ENCODE measurements around the gene FLOT1. TPM values are rescaled to one million over a fixed set of nuclear protein-coding genes. Genes with fewer than 3 reads are reported as not detected.
A peak's percentile ranks its signal among the peaks of the same experiment; 100 is the strongest.

FLOT1 gene
- total and polyA plus RNA-seq, 12 donors = 162 to 599 (median 348) TPM

DNA sequence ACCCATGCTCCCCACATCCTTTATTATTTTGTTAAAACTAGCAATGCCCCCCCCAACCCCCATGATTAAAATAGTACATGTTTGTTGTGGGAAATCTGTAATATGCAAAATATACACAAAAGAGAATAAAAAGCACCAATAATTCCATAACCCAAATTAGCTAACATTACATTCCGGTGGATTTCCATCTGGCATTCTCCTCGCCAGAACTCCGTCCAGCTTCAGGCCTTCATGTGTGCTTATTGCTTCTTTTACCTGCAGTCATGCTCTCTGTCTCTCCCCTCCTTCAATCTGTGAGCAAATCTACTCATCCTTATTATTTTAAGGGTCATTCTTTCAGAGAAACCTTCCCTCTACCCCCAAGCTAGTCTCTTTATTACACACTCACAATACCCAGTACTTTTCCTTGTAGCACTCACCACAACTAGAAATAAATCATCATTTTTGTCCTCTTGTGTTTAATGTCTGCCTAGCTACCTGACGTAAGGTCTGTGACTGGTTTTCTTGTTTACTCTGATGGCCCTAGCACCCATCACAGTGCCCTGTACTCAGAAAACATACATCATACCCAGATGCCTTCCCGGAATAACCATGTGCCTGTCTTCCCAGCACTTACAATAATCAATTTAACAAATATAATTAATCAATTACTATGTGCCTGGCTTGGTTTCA, 27.5 kb upstream of the FLOT1 start:
- intact Hi-C loops (cut with DNase I) = no loop called here

DNA sequence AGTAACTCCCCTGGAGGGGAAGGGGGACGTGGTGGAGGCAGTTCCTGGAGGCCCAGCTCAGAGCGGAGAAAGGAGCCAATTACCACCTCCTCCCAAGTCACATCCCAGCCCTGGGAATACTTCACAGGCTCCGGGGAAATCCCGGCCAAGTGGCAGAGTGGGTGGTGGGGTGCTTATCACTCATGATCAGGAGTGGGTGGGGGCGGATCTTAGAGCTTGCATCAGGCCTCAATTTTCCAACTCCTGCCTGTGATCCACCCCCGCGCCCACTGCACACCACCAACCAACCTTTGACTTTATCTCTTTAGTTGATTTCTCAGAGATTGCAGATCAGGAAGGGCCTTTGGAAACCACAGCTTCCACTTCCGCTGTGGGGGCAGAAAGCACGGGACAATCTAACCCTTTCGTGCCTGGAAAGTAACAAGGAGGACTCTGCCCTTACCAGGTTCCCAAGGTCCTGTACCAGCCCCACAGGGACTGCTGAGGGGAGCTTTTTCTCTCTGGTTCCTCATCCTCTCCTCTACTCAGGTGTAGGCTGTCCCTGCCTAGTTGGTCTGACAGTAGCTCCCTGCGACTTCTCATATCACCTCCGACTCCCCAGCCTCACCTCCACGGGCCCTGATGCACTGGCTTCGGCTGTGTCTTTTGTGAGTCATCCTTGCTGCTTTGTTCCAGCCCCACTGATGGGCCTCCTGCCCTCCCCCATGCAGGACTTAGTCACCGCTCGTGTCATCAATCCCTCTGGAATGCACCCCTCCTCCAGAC, 26.8 kb upstream of the FLOT1 start:
- intact Hi-C loops (cut with DNase I) = no loop called here
- peak in 1 of 2 donors; percentile 76 for TF ChIP-seq POLR2A (IDR thresholded peaks at IDR 0.05)
- TF ChIP-seq, protein P1, sequence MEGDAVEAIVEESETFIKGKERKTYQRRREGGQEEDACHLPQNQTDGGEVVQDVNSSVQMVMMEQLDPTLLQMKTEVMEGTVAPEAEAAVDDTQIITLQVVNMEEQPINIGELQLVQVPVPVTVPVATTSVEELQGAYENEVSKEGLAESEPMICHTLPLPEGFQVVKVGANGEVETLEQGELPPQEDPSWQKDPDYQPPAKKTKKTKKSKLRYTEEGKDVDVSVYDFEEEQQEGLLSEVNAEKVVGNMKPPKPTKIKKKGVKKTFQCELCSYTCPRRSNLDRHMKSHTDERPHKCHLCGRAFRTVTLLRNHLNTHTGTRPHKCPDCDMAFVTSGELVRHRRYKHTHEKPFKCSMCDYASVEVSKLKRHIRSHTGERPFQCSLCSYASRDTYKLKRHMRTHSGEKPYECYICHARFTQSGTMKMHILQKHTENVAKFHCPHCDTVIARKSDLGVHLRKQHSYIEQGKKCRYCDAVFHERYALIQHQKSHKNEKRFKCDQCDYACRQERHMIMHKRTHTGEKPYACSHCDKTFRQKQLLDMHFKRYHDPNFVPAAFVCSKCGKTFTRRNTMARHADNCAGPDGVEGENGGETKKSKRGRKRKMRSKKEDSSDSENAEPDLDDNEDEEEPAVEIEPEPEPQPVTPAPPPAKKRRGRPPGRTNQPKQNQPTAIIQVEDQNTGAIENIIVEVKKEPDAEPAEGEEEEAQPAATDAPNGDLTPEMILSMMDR (IDR thresholded peaks at IDR 0.05) = no peak
- DNase-seq = peak; percentile 85 to 94 (median 91)
- 21 to 29% (median 26%) methylated on average over 13 to 16 of the region's 16 CpGs for WGBS, 4 donors
- Histone ChIP-seq H3K27me3 (no peaks in the 10 kb centered on the region), H3K9me3 (replicated peaks in 1 of 3) (no peaks in the 10 kb centered on the region), H3K36me3 (replicated peaks in 1 of 2) (no peaks in the 10 kb centered on the region), H3K4me1 (replicated peaks in 1 of 2) (peaks cover 15 to 34% of the 10 kb centered on the region in 2 donors), H3K27ac (peak overlapping the region in 4 of 5 donors; percentile 60 to 92 (median 80)), H3K4me3 (no peak overlapping the region)

More for the DNA sequence above, 27.5 kb upstream of the FLOT1 start:
- H3K4me1 ChIP-seq (replicated peaks in 1 of 2) = peaks cover 15 to 34% of the 10 kb centered on the region in 2 donors
- no peaks in the 10 kb centered on the region for H3K27me3 ChIP-seq
- 44 to 55% (median 49%) methylated on average over 5 of the region's 5 CpGs for WGBS, 4 donors
- peak overlapping the region; percentile 12 to 92 (median 69) for H3K27ac ChIP-seq
- no peaks in the 10 kb centered on the region for H3K36me3 ChIP-seq (replicated peaks in 1 of 2)
- H3K9me3 ChIP-seq (replicated peaks in 1 of 3) = no peaks in the 10 kb centered on the region
- no peak overlapping the region for H3K4me3 ChIP-seq
- TF ChIP-seq, protein P1 (IDR thresholded peaks at IDR 0.05) = no peak
- TF ChIP-seq POLR2A (IDR thresholded peaks at IDR 0.05) = no peak
- peak in 2 of 7 donors; percentile 37 to 40 for DNase-seq

DNA sequence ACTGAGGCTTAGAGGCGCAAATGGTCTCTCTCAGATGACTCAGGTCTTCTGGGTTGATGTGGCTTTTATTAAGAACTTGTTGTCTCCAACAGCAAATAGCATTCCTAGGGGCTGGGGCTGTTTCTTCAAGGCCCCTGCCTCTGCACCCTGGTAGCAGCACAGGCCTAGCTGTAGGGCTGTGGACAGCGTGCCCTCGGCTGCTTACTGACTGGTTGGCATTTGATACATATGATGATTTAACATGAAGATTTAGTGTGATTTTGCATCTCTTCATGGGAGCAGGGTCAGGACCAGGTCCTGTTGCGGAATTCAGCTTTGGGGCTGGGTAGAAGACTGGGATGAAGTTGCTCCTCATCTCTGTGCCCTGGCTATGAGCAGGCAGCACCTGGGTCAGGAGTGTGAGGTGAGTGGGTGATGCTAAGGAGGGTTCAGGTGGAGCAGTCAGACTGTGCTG, 26.2 kb upstream of the FLOT1 start:
- TF ChIP-seq, protein P1 (IDR thresholded peaks at IDR 0.05) = no peak
- no peak for TF ChIP-seq POLR2A (IDR thresholded peaks at IDR 0.05)
- peak overlapping the region in 3 of 5 donors; percentile 69 to 92 (median 90) for H3K27ac ChIP-seq
- H3K9me3 ChIP-seq (replicated peaks in 1 of 3) = no peaks in the 10 kb centered on the region
- DNase-seq = no peak
- H3K27me3 ChIP-seq = no peaks in the 10 kb centered on the region
- WGBS, 4 donors = 94 to 96% (median 96%) methylated on average over 4 of the region's 4 CpGs
- no peaks in the 10 kb centered on the region for H3K36me3 ChIP-seq (replicated peaks in 1 of 2)
- H3K4me1 ChIP-seq (replicated peaks in 1 of 2) = peaks cover 15 to 40% of the 10 kb centered on the region in 2 donors
- H3K4me3 ChIP-seq = no peak overlapping the region
- intact Hi-C loops (cut with DNase I) = no loop called here

DNA sequence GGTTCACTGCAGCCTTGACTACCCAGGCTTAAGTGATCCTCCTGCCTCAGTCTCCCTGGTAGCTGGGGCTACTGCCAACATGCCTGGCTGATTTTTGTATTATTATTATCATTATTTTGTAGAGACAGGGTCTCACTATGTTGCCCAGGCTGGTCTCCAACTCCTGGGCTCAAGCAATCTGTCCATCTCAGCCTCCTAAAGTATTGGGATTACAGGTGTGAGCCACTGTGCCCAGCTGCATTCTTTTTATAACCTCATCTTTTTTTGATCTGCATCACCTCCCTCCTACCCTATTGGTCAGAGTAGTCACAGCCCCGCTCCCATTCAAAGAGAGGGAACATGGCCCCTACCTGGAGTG, 25.4 kb upstream of the FLOT1 start:
- Histone ChIP-seq H3K4me3 (no peak overlapping the region), H3K27me3 (no peaks in the 10 kb centered on the region), H3K9me3 (replicated peaks in 1 of 3) (no peaks in the 10 kb centered on the region), H3K27ac (no peak overlapping the region), H3K4me1 (replicated peaks in 1 of 2) (peaks cover 15 to 44% of the 10 kb centered on the region in 2 donors), H3K36me3 (replicated peaks in 1 of 2) (no peaks in the 10 kb centered on the region)
- WGBS, 4 donors = 92 to 100% (median 100%) methylated on average over 1 of the region's 1 CpG
- intact Hi-C loops (cut with DNase I) = no loop called here
- no peak for DNase-seq
- TF ChIP-seq, protein P1 (IDR thresholded peaks at IDR 0.05) = no peak
- TF ChIP-seq POLR2A (IDR thresholded peaks at IDR 0.05) = no peak
